GM12878 (cell line): ENCODE results near the gene TAMALIN. TPM values are rescaled to one million over a fixed set of nuclear protein-coding genes. Genes with fewer than 3 reads are reported as not detected.

Experiments used
- ATAC-seq: fragments of 200-7000 bp; cut with Tn5 transposase; 3 replicates; pipeline ENCODE4 v1.9.1; 2020; ENCODE audit warnings: mild to moderate bottlenecking, moderate library complexity
- BruUV-seq: library from RNA; stranded (reverse); fragments of 400-500 nt; replicated peaks from 2 replicates; lab custom pipeline; 2021; lab: Mats Ljungman, UMichigan
- CTCF ChIA-PET: fragments of 300-600 bp; sonication (Branson Sonifier 250); formaldehyde crosslinking; extraction: SDS; loops from one replicate; lab custom pipeline; 2021; ENCODE audit warnings: inconsistent platforms; lab: Yijun Ruan, JAX
- POLR2A ChIA-PET: fragments of 350-600 bp; formaldehyde crosslinking; extraction: SDS; loops from one replicate; lab custom pipeline; 2021; ENCODE audit warnings: inconsistent platforms; lab: Charles Lee
- RAD21 ChIA-PET: fragments of 300-600 bp; sonication (Branson Sonifier 250); formaldehyde crosslinking; loops from one replicate; lab custom pipeline; 2023; ENCODE audit warnings: antibody characterized with exemption; ENCODE audit not compliant: unreplicated experiment; lab: Charles Lee
- SMC1A ChIA-PET: fragments of 300-600 bp; sonication (Branson Sonifier 250); formaldehyde crosslinking; loops from one replicate; lab custom pipeline; 2023; ENCODE audit not compliant: unreplicated experiment, uncharacterized antibody; lab: Charles Lee
- DNase-seq: peaks from one replicate; pipeline ENCODE4 v3.0.0-alpha.2; 2011; ENCODE audit warnings: low read depth, low spot score
- FAIRE-seq: peaks from 3 replicates; lab custom pipeline; 2011; peaks lifted over from hg19 to GRCh38; lab: Jason Lieb, UNC
- H2AFZ ChIP-seq: 2 replicates; pipeline ENCODE4 v1.6.0; 2011; ENCODE audit warnings: low read depth, low read length, control low read depth; ENCODE audit not compliant: control insufficient read depth
- H3K27ac ChIP-seq: 2 replicates; pipeline ENCODE4 v1.5.1; 2011; ENCODE audit warnings: control low read depth; ENCODE audit not compliant: control insufficient read depth, insufficient read depth
- H3K27me3 ChIP-seq, 2 experiments: replicated peaks in 1 of 2; 2 replicates each; pipeline versions ENCODE4 v1.6.0 to v1.6.1; 2011; ENCODE audit warnings: low read length in 1 of 2; ENCODE audit not compliant: control insufficient read depth in 2 of 2, insufficient read depth in 2 of 2
- H3K36me3 ChIP-seq, 2 experiments: 2 replicates each; pipeline ENCODE4 v1.5.1; 2011; ENCODE audit warnings: low read length in 1 of 2; ENCODE audit not compliant: control insufficient read depth in 2 of 2, insufficient read depth in 2 of 2
- H3K4me1 ChIP-seq: 2 replicates; pipeline ENCODE4 v1.6.1; 2011; ENCODE audit warnings: mild to moderate bottlenecking, low read length, moderate library complexity, mixed read lengths; ENCODE audit not compliant: control insufficient read depth, insufficient read depth
- H3K4me2 ChIP-seq: 2 replicates; pipeline ENCODE4 v1.6.0; 2011; ENCODE audit warnings: control low read depth; ENCODE audit not compliant: control insufficient read depth, insufficient read depth
- H3K4me3 ChIP-seq: fragments of 200-600 bp; sonication (generic); 2 replicates; pipeline ENCODE4 v1.5.1; 2016
- H3K79me2 ChIP-seq: 2 replicates; pipeline ENCODE4 v1.6.0; 2011; ENCODE audit warnings: low read length; ENCODE audit not compliant: control insufficient read depth, insufficient read depth
- H3K9ac ChIP-seq: 2 replicates; pipeline ENCODE4 v1.8.0; 2011; ENCODE audit warnings: low read length, control low read depth, mixed read lengths; ENCODE audit not compliant: control insufficient read depth, insufficient read depth
- H3K9me3 ChIP-seq: replicated peaks from 3 replicates; pipeline ENCODE4 v1.5.1; 2011; ENCODE audit warnings: mild to moderate bottlenecking, low read length; ENCODE audit not compliant: control insufficient read depth, insufficient read depth
- H4K20me1 ChIP-seq: 2 replicates; pipeline ENCODE4 v1.6.0; 2011; ENCODE audit not compliant: control insufficient read depth, insufficient read depth
- CHD2 ChIP-seq: IDR thresholded peaks from 2 replicates; pipeline ENCODE4 v1.6.1; 2011; ENCODE audit warnings: low read depth, low read length, improper control_type of control experiment, borderline replicate concordance
- CREM ChIP-seq: IDR thresholded peaks from 2 replicates; pipeline ENCODE4 v1.6.1; 2014; ENCODE audit warnings: antibody characterized with exemption, low read depth
- ETV6 ChIP-seq, 2 experiments: fragments of 450-650 bp in 1 of 2; IDR thresholded peaks in 1 of 2; conservative IDR thresholded peaks in 1 of 2; 2 replicates each; pipeline ENCODE4 v1.6.1; 2014; ENCODE audit warnings: antibody characterized with exemption in 1 of 2, borderline replicate concordance in 1 of 2, low read depth in 1 of 2, mild to moderate bottlenecking in 1 of 2, moderate library complexity in 1 of 2
- EZH2 ChIP-seq: IDR thresholded peaks from 2 replicates; pipeline ENCODE4 v1.6.1; 2012; ENCODE audit warnings: low read depth, mild to moderate bottlenecking, control low read depth, inconsistent platforms, low read length, borderline replicate concordance; ENCODE audit not compliant: control insufficient read depth
- IKZF2 ChIP-seq, 2 experiments: fragments of 450-650 bp; IDR thresholded peaks; 2 replicates each; pipeline ENCODE4 v1.6.1; 2017; ENCODE audit warnings: mild to moderate bottlenecking in 2 of 2, moderate library complexity in 2 of 2
- KLF5 ChIP-seq: fragments of 450-650 bp; IDR thresholded peaks from 2 replicates; pipeline ENCODE4 v1.6.1; 2014; ENCODE audit warnings: mild to moderate bottlenecking; ENCODE audit not compliant: partially characterized antibody
- LARP7 ChIP-seq: fragments of 450-650 bp; IDR thresholded peaks from 2 replicates; pipeline ENCODE4 v1.6.1; 2017; ENCODE audit warnings: mild to moderate bottlenecking
- MYC ChIP-seq: IDR thresholded peaks from 2 replicates; pipeline ENCODE4 v1.6.1; 2011; ENCODE audit warnings: mild to moderate bottlenecking, low read length, moderate library complexity, inconsistent platforms; ENCODE audit not compliant: insufficient read depth, insufficient replicate concordance, insufficient read length, severe bottlenecking
- NKRF ChIP-seq: fragments of 450-650 bp; conservative IDR thresholded peaks from 2 replicates; pipeline ENCODE4 v1.6.1; 2017; ENCODE audit warnings: mild to moderate bottlenecking, moderate library complexity
- RAD21 ChIP-seq: IDR thresholded peaks from 2 replicates; pipeline ENCODE4 v1.6.1; 2011; ENCODE audit warnings: mild to moderate bottlenecking, low read depth, low read length, moderate library complexity; ENCODE audit not compliant: insufficient read depth
- RBBP5 ChIP-seq: fragments of 200-600 bp; sonication (generic); conservative IDR thresholded peaks from 2 replicates; pipeline ENCODE4 v1.6.1; 2016
- RCOR1 ChIP-seq: conservative IDR thresholded peaks from 2 replicates; pipeline ENCODE4 v1.6.1; 2012; ENCODE audit warnings: low read depth, low read length, improper control_type of control experiment
- RFX5 ChIP-seq: IDR thresholded peaks from 2 replicates; pipeline ENCODE4 v1.6.1; 2011; ENCODE audit warnings: low read depth, low read length, improper control_type of control experiment
- SIX5 ChIP-seq: IDR thresholded peaks from 2 replicates; pipeline ENCODE4 v1.6.1; 2011; ENCODE audit warnings: mild to moderate bottlenecking, low read depth, low read length, moderate library complexity; ENCODE audit not compliant: severe bottlenecking
- SREBF1 ChIP-seq: IDR thresholded peaks from 2 replicates; pipeline ENCODE4 v1.6.1; 2012; ENCODE audit warnings: mild to moderate bottlenecking, low read length
- TCF3 ChIP-seq: IDR thresholded peaks from 2 replicates; pipeline ENCODE4 v1.6.1; 2012; ENCODE audit warnings: low read depth, mild to moderate bottlenecking, low read length, borderline replicate concordance; ENCODE audit not compliant: insufficient read depth
- WRNIP1 ChIP-seq: IDR thresholded peaks from 2 replicates; pipeline ENCODE4 v1.6.1; 2011; ENCODE audit warnings: low read depth, low read length, improper control_type of control experiment, borderline replicate concordance
- ZNF622 ChIP-seq: fragments of 450-650 bp; IDR thresholded peaks from 2 replicates; pipeline ENCODE4 v1.6.1; 2017; ENCODE audit warnings: mild to moderate bottlenecking, inconsistent platforms
- WGBS: methylation state at CpG from one replicate; pipeline ENCODE4 v1.1.6; 2016; ENCODE audit warnings: low lambda C conversion rate; ENCODE audit not compliant: insufficient replicate concordance, insufficient coverage; ENCODE audit errors: missing lambda C conversion rate; 5-methylcytosine and 5-hydroxymethylcytosine counted together
- in situ Hi-C: fragments of 300-500 bp; cut with MboI; formaldehyde crosslinking; loops from 9 replicates; pipeline ENCODE4 v1.14.3; 2018; ENCODE audit warnings: mixed read lengths
- intact Hi-C: fragments of 100-400 bp; cut with micrococcal nuclease; formaldehyde crosslinking; loops from one replicate; pipeline ENCODE4 v1.14.2; 2022; ENCODE audit not compliant: unreplicated experiment
- polyA plus RNA-seq, 11 experiments: library from polyadenylated mRNA; depleted of rRNA in 4 of 11; unstranded in 6 of 11; stranded (reverse) in 5 of 11; fragments of >200 nt; fragmentation: Nextera tagmentation in 4 of 11; fragmentation: Illumina TruSeq in 1 of 11; extraction: Ambion mirVana in 4 of 11; extraction: Trizol in 1 of 11; gene quantifications; 1 replicate in 1 of 11; 2 replicates in 10 of 11; pipeline versions ENCODE4 v1.2.1 to v1.2.3, GENCODE V29; 2011 to 2016; ENCODE audit warnings: inconsistent platforms in 2 of 11, missing spikeins in 2 of 11, low read depth in 1 of 11
- total RNA-seq, 4 experiments: library from RNA; depleted of rRNA in 3 of 4; stranded (reverse); fragments of >200 nt in 3 of 4; fragmentation: Illumina TruSeq in 1 of 4; extraction: Trizol in 1 of 4; gene quantifications; 2 replicates each; pipeline versions ENCODE4 v1.2.1 to v1.2.3, GENCODE V29; 2013 to 2021

Gene TAMALIN
- total and polyA plus RNA-seq, 10 of the 15 experiments (the other 5 are each of a cell fraction or from before 2014, with no cell fraction given), result 0.09 to 0.58 (median 0.19) TPM; not detected in 4

- in situ Hi-C loops, result no loop called here
- SMC1A ChIA-PET, result interaction anchor here (1.2 kb wide), 1 partner anchor 40 kb away, joined by 3 read pairs; no protein-coding TSS in a partner anchor
These were observed 56.6 kb downstream of the TAMALIN start for GRCh38 chr12:52063082-52063924.

More at GRCh38 chr12:52063082-52063924, 56.6 kb downstream of the TAMALIN start:
- Histone ChIP-seq H3K9ac (no peak overlapping the region), H2AFZ (no peak overlapping the region), H3K4me3 (no peak overlapping the region), H3K27ac (no peak overlapping the region), H3K27me3 (no peaks in the 10 kb centered on the region; a peak in 2 of 4 replicates), H4K20me1 (no peaks in the 10 kb centered on the region), H3K36me3 (no peaks in the 10 kb centered on the region; a peak in 1 of 4 replicates), H3K79me2 (no peaks in the 10 kb centered on the region), H3K4me1 (no peaks in the 10 kb centered on the region), H3K9me3 (no peaks in the 10 kb centered on the region), H3K4me2 (no peak overlapping the region)
- ChIA-PET CTCF (interaction anchor here (15.1 kb wide), 1 partner anchor 37 kb away, joined by 208 read pairs; no protein-coding TSS in a partner anchor), RAD21 (no interaction called here), POLR2A (no interaction called here)
- FAIRE-seq, result no peak
- intact Hi-C loops, result no loop called here
- WGBS, result 27% methylated on average over 17 of the region's 20 CpGs
- TF ChIP-seq CHD2, result no peak
- no peak for TF ChIP-seq ETV6 (conservative IDR thresholded peaks at IDR 0.05 in 1 of 2, IDR thresholded peaks at IDR 0.05 in 1 of 2; ENCODE audit: borderline replicate concordance in 1 of 2, low read depth in 1 of 2)
- no peak for TF ChIP-seq RAD21
- TF ChIP-seq SIX5, result no peak
- TF ChIP-seq SREBF1, result no peak
- TF ChIP-seq RCOR1, result no peak
- no peak for TF ChIP-seq NKRF
- no peak for TF ChIP-seq IKZF2 (IDR thresholded peaks at IDR 0.05)
- no peak for TF ChIP-seq RBBP5
- TF ChIP-seq LARP7, result no peak
- TF ChIP-seq TCF3, result no peak
- TF ChIP-seq RFX5, result no peak
- no peak for TF ChIP-seq CREM
- TF ChIP-seq WRNIP1, result no peak
- TF ChIP-seq EZH2, result no peak
- TF ChIP-seq KLF5, result no peak
- TF ChIP-seq ZNF622, result no peak
- TF ChIP-seq MYC, result no peak
- BruUV-seq, result no TSS peak
- ATAC-seq, result no peak
- DNase-seq, result no peak
